NCI-H1436 treated with DMSO at 0.1 percent for 48 hours (cell line): ENCODE measurements around the gene SERPINA12.
"Not testable (repeated sequence)": the region's sequence is repeated elsewhere in the genome, so short reads cannot be mapped to it uniquely, and the experiment has no call there.

Experiments
- DNase-seq: peaks from one replicate; lab custom pipeline; 2025; lab: John Stamatoyannopoulos, UW

The SERPINA12 gene

GRCh38 chr14:94491511-94491910 lies 17.8 kb downstream of the SERPINA12 start:
- DNase-seq = no peak

GRCh38 chr14:94489336-94489735 lies 19.9 kb downstream of the SERPINA12 start:
- DNase-seq = no peak

DNA sequence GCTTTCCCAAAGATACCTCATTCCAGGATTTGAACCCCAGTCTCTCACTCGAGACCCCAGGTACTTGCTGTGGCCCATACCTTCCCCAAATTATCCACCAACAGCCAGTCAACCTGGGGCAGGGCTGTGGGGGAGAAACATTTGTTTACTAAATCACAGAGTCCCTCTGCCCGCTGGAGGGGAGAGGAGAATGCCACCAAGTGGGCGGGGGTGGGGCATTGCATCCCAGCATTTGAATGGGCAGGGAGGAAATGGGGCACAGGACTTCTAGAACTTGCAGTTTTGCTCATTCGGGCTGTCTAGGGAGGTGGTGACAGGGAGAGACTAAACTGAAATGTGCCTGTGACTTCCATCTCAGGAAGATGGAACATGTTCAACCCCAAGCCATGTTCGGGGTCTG lies 22.4 kb downstream of the SERPINA12 start:
- DNase-seq = no peak

DNA sequence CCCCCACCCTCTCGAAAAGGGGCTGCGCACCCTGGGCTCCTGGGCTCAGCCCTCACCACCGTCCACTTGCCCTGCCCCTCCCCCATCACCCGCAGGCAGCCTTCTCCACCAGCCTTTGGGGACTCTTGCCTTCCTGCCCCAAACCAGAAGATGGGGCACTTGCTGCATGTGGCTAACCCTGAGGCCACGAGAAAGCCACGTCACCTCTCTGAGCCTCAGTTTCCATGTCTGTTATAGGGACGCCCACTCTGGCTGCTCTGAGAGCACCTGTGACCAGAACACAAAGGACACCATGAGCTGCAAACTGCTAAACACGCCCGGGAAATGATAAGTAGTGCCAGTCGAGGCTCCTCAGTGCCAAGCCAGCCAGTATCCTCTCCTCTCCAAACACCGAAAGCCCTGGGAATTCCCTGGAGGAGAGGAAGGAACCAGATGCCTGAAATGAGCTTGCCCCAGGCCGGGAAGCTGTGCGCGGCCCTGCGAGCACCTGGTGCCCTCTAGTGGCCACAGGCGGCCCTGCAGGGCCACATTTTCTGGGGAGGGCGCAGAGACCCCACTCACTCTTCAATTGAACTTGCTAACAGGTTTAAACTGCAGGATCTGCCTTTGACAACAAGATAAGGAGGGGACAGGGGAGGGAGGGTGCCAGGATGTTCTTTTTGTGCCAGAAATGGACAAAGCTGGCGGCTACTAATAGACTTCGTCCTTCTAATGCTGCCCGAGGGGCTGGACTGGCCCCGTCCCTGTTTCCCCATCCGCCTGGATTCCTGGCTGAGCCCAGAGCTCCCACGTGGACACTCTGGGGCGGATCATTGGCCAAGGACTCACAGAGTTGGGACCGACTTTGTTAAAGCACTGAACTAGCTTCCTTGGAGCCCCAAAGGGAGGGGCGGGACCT lies 23.1 kb downstream of the SERPINA12 start:
- DNase-seq = no peak

DNA sequence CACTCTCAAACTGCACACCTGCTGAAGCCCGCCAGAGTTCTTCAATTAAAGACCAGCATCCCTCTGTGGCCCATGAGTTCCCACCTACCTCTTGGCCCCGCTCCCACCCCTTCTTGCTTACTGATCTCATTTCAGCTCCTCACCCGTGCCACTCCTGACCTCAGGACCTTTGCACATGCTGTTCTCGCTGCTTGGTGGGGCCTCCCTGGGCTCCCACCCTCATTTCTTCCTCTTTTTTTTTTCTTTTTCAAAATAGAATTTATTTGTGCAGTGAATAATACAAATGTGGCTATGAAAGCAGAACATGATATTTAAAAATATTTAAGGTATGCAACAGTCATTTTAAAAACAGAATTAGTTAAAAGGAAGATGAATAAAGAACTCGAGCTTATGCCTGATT lies 24.8 kb downstream of the SERPINA12 start:
- no peak for DNase-seq

DNA sequence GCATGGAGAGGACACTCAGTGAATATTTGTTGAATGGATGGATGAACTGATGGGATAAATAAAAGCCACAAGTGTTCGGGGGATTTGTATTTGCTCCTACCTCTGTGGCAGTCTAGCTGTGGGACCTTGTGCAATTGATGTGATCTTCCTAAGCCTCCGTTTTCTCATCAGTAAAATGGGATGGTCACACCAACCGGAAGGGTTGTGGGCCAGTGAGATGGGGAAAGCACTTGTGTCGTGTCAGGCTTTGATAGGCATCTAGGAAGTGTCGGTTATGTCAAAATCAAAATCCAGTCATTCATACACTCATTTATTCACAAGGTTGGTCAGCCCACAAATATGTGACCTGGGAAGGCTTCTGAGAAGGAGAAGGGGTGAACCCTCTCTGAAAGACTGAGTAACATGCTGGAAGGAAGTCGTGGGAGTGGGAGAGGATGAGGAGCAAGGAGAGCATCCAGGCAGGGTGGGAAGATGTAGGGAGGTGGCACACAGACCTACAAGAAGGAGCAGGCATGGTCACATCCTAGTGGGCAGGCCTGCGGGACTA lies 25.5 kb downstream of the SERPINA12 start:
- DNase-seq = no peak

GRCh38 chr14:94483071-94483451 lies 26.2 kb downstream of the SERPINA12 start:
- DNase-seq = no peak

- DNase-seq = not testable (repeated sequence)
Observed at GRCh38 chr14:94482132-94483070, 26.9 kb downstream of the SERPINA12 start.

DNA sequence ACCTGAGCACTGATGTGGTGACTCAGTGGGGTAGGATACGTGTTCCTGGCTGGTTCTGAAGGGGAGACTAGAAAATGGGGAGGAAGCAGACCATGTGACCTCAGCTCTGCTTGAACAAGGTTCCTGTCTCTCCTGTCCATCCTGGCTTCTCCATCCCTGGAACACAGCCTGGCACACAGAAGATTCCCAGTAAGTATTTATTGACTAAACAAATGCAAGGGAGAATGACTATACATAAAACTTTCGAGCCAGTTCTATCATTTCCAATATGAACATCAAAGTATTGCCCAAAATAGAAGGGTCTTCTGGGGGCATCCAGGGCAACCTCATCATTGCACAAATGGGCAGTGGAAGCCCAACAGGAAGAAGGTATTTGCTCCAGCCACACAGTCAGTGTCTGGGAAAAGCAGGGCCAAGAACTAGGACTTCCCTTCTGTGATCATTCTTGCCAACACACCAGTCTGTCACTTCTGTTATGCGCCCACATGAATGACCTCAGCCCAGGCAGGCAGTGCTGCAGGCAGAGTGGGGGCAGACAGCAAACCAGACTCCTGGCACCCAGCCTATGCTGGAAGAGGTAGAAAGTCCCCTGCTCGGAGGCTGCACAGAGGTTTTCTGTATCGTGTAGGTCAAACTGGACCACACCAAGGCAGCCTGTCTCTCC lies 27.7 kb downstream of the SERPINA12 start:
- DNase-seq = no peak

GRCh38 chr14:94480809-94481208 lies 28.5 kb downstream of the SERPINA12 start:
- DNase-seq = no peak

DNA sequence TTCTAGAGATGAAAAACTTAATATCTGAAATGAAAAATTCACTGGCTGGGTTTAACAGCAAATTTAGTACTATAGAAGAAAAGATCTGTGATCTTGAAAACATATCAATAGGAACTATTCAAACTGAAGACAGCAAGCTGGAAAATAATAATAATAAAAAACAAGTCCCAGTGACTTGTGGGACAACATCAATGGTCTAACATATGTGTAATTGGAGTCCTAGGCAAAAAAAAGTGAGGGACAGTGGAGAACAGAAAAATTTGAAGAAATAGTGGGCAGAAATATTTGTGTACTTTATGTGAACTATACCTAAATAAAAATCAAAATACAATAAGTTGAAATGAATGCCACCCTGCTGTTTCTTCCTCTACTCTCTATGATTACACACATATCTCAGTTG lies 30.8 kb downstream of the SERPINA12 start:
- DNase-seq = no peak

GRCh38 chr14:94476023-94476422 lies 33.2 kb downstream of the SERPINA12 start, which contains the start of gene SERPINA9:
SERPINA9 (minus strand) TSS chr14:94476197; CDS start chr14:94469840, 6,357 bp downstream.
- DNase-seq = no peak

- DNase-seq = no peak
Observed at GRCh38 chr14:94474581-94475031, 34.7 kb downstream of the SERPINA12 start.

DNA sequence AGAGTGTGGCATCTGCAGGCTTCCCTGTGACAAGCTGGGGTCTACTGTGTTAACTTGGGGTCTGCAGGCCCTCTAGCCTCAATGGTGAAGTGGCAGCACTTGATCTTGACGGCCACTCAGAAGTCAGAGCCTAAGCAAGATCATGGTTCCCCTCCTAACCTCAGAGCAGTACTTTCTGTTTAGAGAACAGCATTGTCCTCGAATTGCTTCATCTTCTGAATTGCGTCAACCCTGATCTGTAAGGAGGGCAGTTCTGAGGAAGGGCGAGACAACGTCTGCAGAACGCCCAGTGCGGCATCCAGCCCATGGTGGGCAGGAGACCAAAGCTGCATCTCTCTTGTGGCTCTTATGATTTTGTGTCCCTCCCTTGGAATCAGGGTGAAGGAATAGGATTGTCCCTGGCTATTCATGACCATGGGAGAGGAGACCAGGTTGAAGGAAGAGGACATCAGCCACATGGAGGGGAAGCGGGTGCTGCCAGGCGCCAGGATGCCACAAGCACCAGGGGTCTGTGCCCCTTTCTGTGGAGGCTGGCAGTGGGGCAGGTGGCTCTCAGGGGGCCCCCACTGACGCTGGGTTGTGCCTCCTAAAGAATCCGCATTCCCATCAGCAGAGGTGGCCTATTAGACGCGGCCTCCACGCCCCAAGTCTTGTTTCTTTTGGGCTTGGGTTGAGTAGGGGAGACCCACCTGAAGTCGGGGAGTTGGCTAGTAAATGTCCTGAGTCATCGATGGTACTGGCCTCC lies 35.4 kb downstream of the SERPINA12 start:
- no peak for DNase-seq

GRCh38 chr14:94472842-94473241 lies 36.4 kb downstream of the SERPINA12 start:
- no peak for DNase-seq

DNA sequence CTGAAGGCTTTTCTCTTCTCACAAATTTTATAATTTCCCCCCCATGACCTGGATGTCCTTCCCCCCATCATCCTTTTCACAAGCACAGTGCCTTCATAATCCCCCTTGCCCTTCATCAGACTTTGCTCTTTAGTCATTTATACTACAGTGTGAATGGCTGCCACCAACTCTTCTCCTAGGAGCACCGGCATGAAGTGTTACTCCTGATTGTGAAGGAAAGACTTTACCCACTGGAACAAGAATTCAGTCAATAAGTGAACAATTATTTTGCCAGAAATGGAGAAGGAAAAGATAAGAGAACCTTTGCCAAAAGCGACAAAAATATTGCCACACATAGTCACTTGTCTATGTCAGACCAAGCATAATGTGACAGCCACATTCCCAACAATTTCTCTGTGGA lies 38.2 kb downstream of the SERPINA12 start:
- DNase-seq = no peak

DNA sequence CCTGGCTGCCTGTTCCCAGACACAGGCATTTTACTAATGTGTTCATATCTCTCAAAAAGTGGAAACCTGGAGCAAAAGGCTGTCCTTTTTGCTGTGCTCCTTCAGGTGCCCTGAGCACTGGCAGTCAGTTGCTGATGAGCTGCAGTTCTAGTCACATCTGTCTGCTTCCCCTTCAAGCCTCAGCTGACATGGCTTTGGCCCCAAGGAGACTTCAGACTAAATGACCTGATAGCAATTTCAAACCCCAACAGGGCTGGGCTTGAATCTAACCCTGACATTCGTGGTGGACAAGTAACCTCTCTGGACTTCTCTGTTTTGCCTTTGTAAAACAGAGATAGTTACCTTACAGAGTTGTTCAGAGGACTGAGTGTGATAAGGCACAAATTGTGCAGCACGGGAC lies 39.0 kb downstream of the SERPINA12 start:
- DNase-seq = no peak

DNA sequence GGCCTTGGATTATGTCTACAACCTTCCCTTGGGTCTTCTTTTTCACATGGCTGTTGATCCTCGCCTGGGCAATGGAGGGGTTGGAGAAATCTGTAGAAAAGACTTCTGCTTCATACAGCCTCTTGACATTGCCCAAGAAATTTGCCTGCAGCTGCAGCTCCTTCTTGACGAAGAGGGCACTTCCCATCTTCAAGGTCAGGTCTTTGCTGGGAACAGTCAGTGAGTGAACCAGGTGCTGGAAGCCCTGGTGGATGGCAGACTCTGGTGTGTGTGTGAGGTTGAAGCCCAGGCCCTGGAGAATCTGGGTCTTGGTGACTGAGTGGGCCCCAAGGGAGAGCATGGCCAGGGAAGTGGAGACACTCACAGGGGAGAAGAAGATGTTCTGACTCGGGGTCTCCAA lies 40.0 kb downstream of the SERPINA12 start:
- no peak for DNase-seq

- DNase-seq = no peak
Observed at GRCh38 chr14:94467728-94468520, 41.3 kb downstream of the SERPINA12 start.

DNA sequence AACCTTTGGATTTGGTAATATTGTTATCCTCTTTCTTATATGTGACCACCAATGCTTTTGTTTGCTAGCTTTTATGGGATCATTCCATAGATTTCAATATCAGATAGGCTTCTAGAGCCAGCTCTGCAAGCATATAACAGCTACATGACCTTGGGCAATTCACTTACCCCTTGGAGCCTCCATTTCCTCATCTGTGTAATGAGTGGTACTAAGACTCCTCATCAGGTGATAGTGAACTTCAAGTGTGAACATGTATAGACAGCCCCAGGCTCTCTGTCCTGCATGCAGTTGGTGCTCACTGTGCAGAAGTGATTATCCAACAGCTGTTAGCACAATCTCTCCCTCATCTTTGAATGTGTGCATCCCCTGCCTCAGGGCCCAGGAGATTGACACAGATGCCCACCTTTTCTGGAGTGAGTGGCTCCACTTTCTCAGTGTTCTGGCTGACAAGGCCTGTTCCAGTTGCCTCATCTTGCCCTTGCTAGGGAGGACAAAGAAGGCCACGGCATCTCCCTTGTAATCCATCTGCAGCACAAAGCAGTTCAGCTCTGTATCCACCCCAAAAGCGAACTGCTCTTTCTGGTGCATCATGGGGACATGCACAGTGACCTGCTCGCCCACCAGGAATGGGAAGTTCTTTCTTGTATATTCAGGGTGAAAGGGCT lies 42.4 kb downstream of the SERPINA12 start:
- no peak for DNase-seq
